Trophoblast cell (in vitro differentiated cells and primary cell): ENCODE results near the gene IVL.

Experiments
- DNase-seq, 2 donors: peaks; one replicate each; pipeline ENCODE4 v3.0.0-alpha.2; 2016
- H2AFZ ChIP-seq: 2 replicates; pipeline ENCODE4 v1.6.1; 2013; ENCODE audit warnings: low read length, moderate library complexity, mild to moderate bottlenecking; ENCODE audit not compliant: insufficient read depth, poor library complexity
- H2AK5ac ChIP-seq: 2 replicates; pipeline ENCODE4 v1.6.1; 2013; ENCODE audit warnings: mild to moderate bottlenecking, low read length
- H2BK120ac ChIP-seq: 2 replicates; pipeline ENCODE4 v1.6.1; 2013; ENCODE audit warnings: low read length, mild to moderate bottlenecking, moderate library complexity; ENCODE audit not compliant: insufficient read depth, poor library complexity
- H2BK12ac ChIP-seq: 2 replicates; pipeline ENCODE4 v1.6.1; 2013; ENCODE audit warnings: mild to moderate bottlenecking, low read length, moderate library complexity
- H2BK5ac ChIP-seq: 2 replicates; pipeline ENCODE4 v1.6.1; 2013; ENCODE audit warnings: low read length, low read depth, moderate library complexity, mild to moderate bottlenecking; ENCODE audit not compliant: poor library complexity
- H3K14ac ChIP-seq: 2 replicates; pipeline ENCODE4 v1.6.1; 2013; ENCODE audit warnings: mild to moderate bottlenecking, low read length
- H3K18ac ChIP-seq: 2 replicates; pipeline ENCODE4 v1.6.1; 2013; ENCODE audit warnings: mild to moderate bottlenecking, low read length
- H3K23ac ChIP-seq: 2 replicates; pipeline ENCODE4 v1.6.1; 2013; ENCODE audit warnings: low read length
- H3K27ac ChIP-seq: 2 replicates; pipeline ENCODE4 v1.5.1; 2013; ENCODE audit warnings: low read depth, mild to moderate bottlenecking, inconsistent platforms, low read length, moderate library complexity
- H3K27me3 ChIP-seq: 2 replicates; pipeline ENCODE4 v1.6.1; 2013; ENCODE audit warnings: inconsistent platforms, mild to moderate bottlenecking, low read length, moderate library complexity; ENCODE audit not compliant: insufficient read depth
- H3K36me3 ChIP-seq, 2 experiments: 1 replicate in 1 of 2; 2 replicates in 1 of 2; pipeline ENCODE4 v1.6.1; 2013; ENCODE audit warnings: low read length in 2 of 2, mild to moderate bottlenecking in 2 of 2, moderate library complexity in 1 of 2; ENCODE audit not compliant: insufficient read depth in 2 of 2, control insufficient read depth in 1 of 2
- H3K4ac ChIP-seq: 2 replicates; pipeline ENCODE4 v1.6.1; 2013; ENCODE audit warnings: low read depth, mild to moderate bottlenecking, low read length, moderate library complexity
- H3K4me1 ChIP-seq, 2 experiments: 1 replicate in 1 of 2; 2 replicates in 1 of 2; pipeline ENCODE4 v1.6.1; 2013; ENCODE audit warnings: low read length in 2 of 2, mild to moderate bottlenecking in 2 of 2, moderate library complexity in 1 of 2; ENCODE audit not compliant: insufficient read depth in 2 of 2, control insufficient read depth in 1 of 2
- H3K4me2 ChIP-seq: 2 replicates; pipeline ENCODE4 v1.6.1; 2013; ENCODE audit warnings: inconsistent platforms, mild to moderate bottlenecking, low read length, moderate library complexity
- H3K4me3 ChIP-seq: 2 replicates; pipeline ENCODE4 v1.5.1; 2013; ENCODE audit warnings: mild to moderate bottlenecking, low read depth, low read length, inconsistent platforms
- H3K79me1 ChIP-seq: one replicate; pipeline ENCODE4 v1.6.1; 2013; ENCODE audit warnings: low read length
- H3K79me2 ChIP-seq: 2 replicates; pipeline ENCODE4 v1.6.1; 2013; ENCODE audit warnings: low read length, mild to moderate bottlenecking; ENCODE audit not compliant: control insufficient read depth, insufficient read depth, poor library complexity
- H3K9ac ChIP-seq: 2 replicates; pipeline ENCODE4 v1.6.1; 2013; ENCODE audit warnings: mild to moderate bottlenecking, low read length
- H3K9me3 ChIP-seq: 2 replicates; pipeline ENCODE4 v1.6.1; 2013; ENCODE audit warnings: low read depth, mild to moderate bottlenecking, control low read depth, inconsistent platforms, low read length; ENCODE audit not compliant: insufficient read depth
- H4K12ac ChIP-seq: 2 replicates; pipeline ENCODE4 v1.6.1; 2013; ENCODE audit warnings: low read depth, mild to moderate bottlenecking, low read length, moderate library complexity
- H4K8ac ChIP-seq: 2 replicates; pipeline ENCODE4 v1.6.1; 2013; ENCODE audit warnings: low read depth, mild to moderate bottlenecking, low read length, moderate library complexity
- H4K91ac ChIP-seq: one replicate; pipeline ENCODE4 v1.6.1; 2013; ENCODE audit warnings: low read depth, mild to moderate bottlenecking, low read length, moderate library complexity
- WGBS: extraction: QIAGEN DNeasy Blood & Tissue Kit; methylation state at CpG from one replicate; pipeline ENCODE4 v1.1.7; 2013; ENCODE audit warnings: missing lambda C conversion rate; ENCODE audit not compliant: insufficient read length, insufficient coverage; ENCODE audit errors: extremely low coverage; 5-methylcytosine and 5-hydroxymethylcytosine counted together

Gene IVL

GRCh38 chr1:152912471-152912870, 4.1 kb downstream of the IVL start:
- H3K4ac ChIP-seq: no peak overlapping the region
- no peak overlapping the region for H4K91ac ChIP-seq
- H3K79me1 ChIP-seq: peaks cover 2% of the 10 kb centered on the region
- H3K36me3 ChIP-seq: no peaks in the 10 kb centered on the region
- H3K4me1 ChIP-seq: peaks cover 0 to 5% of the 10 kb centered on the region in 2 experiments
- H2BK5ac ChIP-seq: no peak overlapping the region
- no peak overlapping the region for H2BK12ac ChIP-seq
- no peak overlapping the region for H2BK120ac ChIP-seq
- no peak overlapping the region for H3K27ac ChIP-seq
- no peak overlapping the region for H3K18ac ChIP-seq
- no peak overlapping the region for H4K12ac ChIP-seq
- no peaks in the 10 kb centered on the region for H3K27me3 ChIP-seq
- H2AK5ac ChIP-seq: no peak overlapping the region
- H3K4me3 ChIP-seq: no peak overlapping the region
- no peak overlapping the region for H3K23ac ChIP-seq
- no peak overlapping the region for H3K14ac ChIP-seq
- no peak overlapping the region for H4K8ac ChIP-seq
- no peaks in the 10 kb centered on the region for H3K79me2 ChIP-seq
- H3K9ac ChIP-seq: no peak overlapping the region
- peak; percentile 75 to 88 for DNase-seq
- WGBS: no CpG with 5 or more reads among the region's 1 CpG
- no peak overlapping the region for H2AFZ ChIP-seq
- H3K4me2 ChIP-seq: no peak overlapping the region
- peaks cover 13% of the 10 kb centered on the region for H3K9me3 ChIP-seq

- H3K18ac ChIP-seq: no peak overlapping the region
- H2BK120ac ChIP-seq: no peak overlapping the region
- no peak overlapping the region for H3K4ac ChIP-seq
- no peak overlapping the region for H3K9ac ChIP-seq
- H3K36me3 ChIP-seq: no peaks in the 10 kb centered on the region
- DNase-seq: peak; percentile 91 to 92
- H3K27me3 ChIP-seq: no peaks in the 10 kb centered on the region
- no peak overlapping the region for H2AFZ ChIP-seq
- no peak overlapping the region for H4K91ac ChIP-seq
- no peak overlapping the region for H2BK12ac ChIP-seq
- peaks cover 13% of the 10 kb centered on the region for H3K9me3 ChIP-seq
- no CpG with 5 or more reads among the region's 5 CpGs for whole genome bisulfite sequencing
- no peaks in the 10 kb centered on the region for H3K79me2 ChIP-seq
- H3K79me1 ChIP-seq: no peaks in the 10 kb centered on the region
- no peak overlapping the region for H2AK5ac ChIP-seq
- no peak overlapping the region for H3K4me3 ChIP-seq
- H4K12ac ChIP-seq: no peak overlapping the region
- no peak overlapping the region for H3K4me2 ChIP-seq
- peaks cover 0 to 5% of the 10 kb centered on the region in 2 experiments for H3K4me1 ChIP-seq
- no peak overlapping the region for H3K27ac ChIP-seq
- H3K14ac ChIP-seq: no peak overlapping the region
- H3K23ac ChIP-seq: no peak overlapping the region
- H2BK5ac ChIP-seq: no peak overlapping the region
- no peak overlapping the region for H4K8ac ChIP-seq
Observed at GRCh38 chr1:152912900-152913299, 4.6 kb downstream of the IVL start.

GRCh38 chr1:152917794-152918193, 9.4 kb downstream of the IVL start:
- H2AK5ac ChIP-seq: no peak overlapping the region
- H4K91ac ChIP-seq: no peak overlapping the region
- peak; percentile 39 to 42 for DNase-seq
- H3K4ac ChIP-seq: no peak overlapping the region
- H3K36me3 ChIP-seq: no peaks in the 10 kb centered on the region
- no peaks in the 10 kb centered on the region for H3K79me2 ChIP-seq
- no CpG with 5 or more reads among the region's 3 CpGs for WGBS
- H3K9me3 ChIP-seq: no peaks in the 10 kb centered on the region
- H3K4me3 ChIP-seq: no peak overlapping the region
- H2BK120ac ChIP-seq: no peak overlapping the region
- no peaks in the 10 kb centered on the region for H3K27me3 ChIP-seq
- no peak overlapping the region for H3K23ac ChIP-seq
- peaks cover 0 to 3% of the 10 kb centered on the region in 2 experiments for H3K4me1 ChIP-seq
- H3K4me2 ChIP-seq: no peak overlapping the region
- H3K18ac ChIP-seq: no peak overlapping the region
- no peak overlapping the region for H4K8ac ChIP-seq
- H4K12ac ChIP-seq: no peak overlapping the region
- H3K9ac ChIP-seq: no peak overlapping the region
- H2BK12ac ChIP-seq: no peak overlapping the region
- no peaks in the 10 kb centered on the region for H3K79me1 ChIP-seq
- no peak overlapping the region for H2BK5ac ChIP-seq
- no peak overlapping the region for H3K14ac ChIP-seq
- H2AFZ ChIP-seq: no peak overlapping the region
- no peak overlapping the region for H3K27ac ChIP-seq

- Histone ChIP-seq H3K4me2 (no peak overlapping the region), H3K27me3 (no peaks in the 10 kb centered on the region), H3K23ac (no peak overlapping the region), H3K9ac (no peak overlapping the region), H3K18ac (no peak overlapping the region), H2AFZ (no peak overlapping the region), H3K27ac (no peak overlapping the region), H3K4me1 (peaks cover 0 to 3% of the 10 kb centered on the region in 2 experiments), H2AK5ac (no peak overlapping the region), H3K4ac (no peak overlapping the region), H2BK5ac (no peak overlapping the region), H4K12ac (no peak overlapping the region), H3K36me3 (no peaks in the 10 kb centered on the region), H2BK12ac (no peak overlapping the region), H3K14ac (no peak overlapping the region), H2BK120ac (no peak overlapping the region), H3K79me2 (no peaks in the 10 kb centered on the region), H3K79me1 (no peaks in the 10 kb centered on the region), H4K8ac (no peak overlapping the region), H3K4me3 (no peak overlapping the region), H4K91ac (no peak overlapping the region), H3K9me3 (no peaks in the 10 kb centered on the region)
- no peak for DNase-seq
Observed at GRCh38 chr1:152919071-152919470, 10.7 kb downstream of the IVL start.
